Subcutaneous abdominal adipose tissue (tissue), 5 donors: Measurements from ENCODE around the gene ARSB.
A peak's percentile ranks its signal among the peaks of the same experiment; 100 is the strongest.

Source experiments
- H3K27ac ChIP-seq: one replicate; pipeline ENCODE4 v1.7.0; 2013; ENCODE audit warnings: low read depth, mild to moderate bottlenecking, inconsistent platforms, low read length, moderate library complexity
- H3K27me3 ChIP-seq, 5 donors: one replicate each; pipeline ENCODE4 v1.7.0; 2013; ENCODE audit warnings: low read length in 5 of 5, inconsistent platforms in 1 of 5; ENCODE audit not compliant: control insufficient read depth in 5 of 5, insufficient read depth in 4 of 5
- H3K36me3 ChIP-seq, 5 donors: one replicate each; pipeline ENCODE4 v1.7.0; 2013; ENCODE audit warnings: low read length in 5 of 5; ENCODE audit not compliant: control insufficient read depth in 5 of 5, insufficient read depth in 5 of 5
- H3K4me1 ChIP-seq, 5 donors: one replicate each; pipeline ENCODE4 v1.7.0; 2013; ENCODE audit warnings: low read length in 5 of 5, mild to moderate bottlenecking in 3 of 5, moderate library complexity in 1 of 5; ENCODE audit not compliant: control insufficient read depth in 5 of 5, insufficient read depth in 5 of 5
- H3K4me3 ChIP-seq, 5 donors: one replicate each; pipeline ENCODE4 v1.7.0; 2013; ENCODE audit warnings: low read length in 5 of 5, low read depth in 1 of 5
- H3K9ac ChIP-seq, 5 donors: one replicate each; pipeline ENCODE4 v1.7.0; 2013; ENCODE audit warnings: low read length in 5 of 5, mild to moderate bottlenecking in 4 of 5, moderate library complexity in 3 of 5
- H3K9me3 ChIP-seq, 5 donors: one replicate each; pipeline ENCODE4 v1.7.0; 2013; ENCODE audit warnings: low read length in 5 of 5; ENCODE audit not compliant: control insufficient read depth in 5 of 5
- donor health status: healthy.
- donor health status: healthy.
- donor health status: healthy.
- donor health status: healthy.
- donor health status: healthy.

Gene ARSB

GRCh38 chr5:78811866-78812265, 173.2 kb downstream of the ARSB start:
- no peaks in the 10 kb centered on the region for H3K27me3 ChIP-seq
- no peaks in the 10 kb centered on the region for H3K9me3 ChIP-seq
- peaks cover 0 to 12% (median 8%) of the 10 kb centered on the region in 5 donors for H3K4me1 ChIP-seq
- H3K36me3 ChIP-seq = no peaks in the 10 kb centered on the region
- no peak overlapping the region for H3K4me3 ChIP-seq
- no peak overlapping the region for H3K9ac ChIP-seq
- no peak overlapping the region for H3K27ac ChIP-seq

- Histone ChIP-seq H3K9ac (no peak overlapping the region), H3K27me3 (no peaks in the 10 kb centered on the region), H3K36me3 (no peaks in the 10 kb centered on the region), H3K27ac (no peak overlapping the region), H3K4me3 (no peak overlapping the region), H3K9me3 (no peaks in the 10 kb centered on the region), H3K4me1 (peaks cover 0 to 12% (median 8%) of the 10 kb centered on the region in 5 donors)
Observed at GRCh38 chr5:78811121-78811817, 173.8 kb downstream of the ARSB start.

- H3K36me3 ChIP-seq = no peaks in the 10 kb centered on the region
- H3K27me3 ChIP-seq = no peaks in the 10 kb centered on the region
- H3K9ac ChIP-seq = no peak overlapping the region
- no peaks in the 10 kb centered on the region for H3K9me3 ChIP-seq
- peaks cover 0 to 12% (median 8%) of the 10 kb centered on the region in 5 donors for H3K4me1 ChIP-seq
- H3K27ac ChIP-seq = no peak overlapping the region
- H3K4me3 ChIP-seq = no peak overlapping the region
Observed at GRCh38 chr5:78810098-78810920, 174.8 kb downstream of the ARSB start.

GRCh38 chr5:78809444-78809843, 175.7 kb downstream of the ARSB start:
- H3K9ac ChIP-seq = no peak overlapping the region
- H3K4me3 ChIP-seq = no peak overlapping the region
- H3K4me1 ChIP-seq = peaks cover 0 to 12% (median 8%) of the 10 kb centered on the region in 5 donors
- H3K27me3 ChIP-seq = no peaks in the 10 kb centered on the region
- no peaks in the 10 kb centered on the region for H3K9me3 ChIP-seq
- no peak overlapping the region for H3K27ac ChIP-seq
- H3K36me3 ChIP-seq = no peaks in the 10 kb centered on the region

GRCh38 chr5:78808818-78809217, 176.3 kb downstream of the ARSB start:
- H3K27me3 ChIP-seq = no peaks in the 10 kb centered on the region
- no peak overlapping the region for H3K4me3 ChIP-seq
- H3K36me3 ChIP-seq = no peaks in the 10 kb centered on the region
- no peak overlapping the region for H3K27ac ChIP-seq
- no peaks in the 10 kb centered on the region for H3K9me3 ChIP-seq
- H3K4me1 ChIP-seq = peaks cover 1 to 18% (median 13%) of the 10 kb centered on the region in 5 donors
- H3K9ac ChIP-seq = no peak overlapping the region

GRCh38 chr5:78808380-78808779, 176.7 kb downstream of the ARSB start:
- Histone ChIP-seq H3K36me3 (no peaks in the 10 kb centered on the region), H3K9me3 (no peaks in the 10 kb centered on the region), H3K4me3 (no peak overlapping the region), H3K27ac (no peak overlapping the region), H3K4me1 (peaks cover 2 to 23% (median 16%) of the 10 kb centered on the region in 5 donors), H3K27me3 (no peaks in the 10 kb centered on the region), H3K9ac (no peak overlapping the region)

- Histone ChIP-seq H3K27ac (no peak overlapping the region), H3K4me1 (peaks cover 2 to 30% (median 19%) of the 10 kb centered on the region in 5 donors), H3K36me3 (no peaks in the 10 kb centered on the region), H3K4me3 (no peak overlapping the region), H3K9me3 (no peaks in the 10 kb centered on the region), H3K27me3 (no peaks in the 10 kb centered on the region), H3K9ac (no peak overlapping the region)
Observed at GRCh38 chr5:78806544-78806943, 178.6 kb downstream of the ARSB start.

GRCh38 chr5:78805474-78806124, 179.5 kb downstream of the ARSB start:
- Histone ChIP-seq H3K27ac (no peak overlapping the region), H3K9ac (no peak overlapping the region), H3K27me3 (no peaks in the 10 kb centered on the region), H3K4me1 (peaks cover 2 to 30% (median 19%) of the 10 kb centered on the region in 5 donors), H3K9me3 (no peaks in the 10 kb centered on the region), H3K36me3 (no peaks in the 10 kb centered on the region), H3K4me3 (no peak overlapping the region)

- Histone ChIP-seq H3K4me3 (no peak overlapping the region), H3K27ac (no peak overlapping the region), H3K36me3 (no peaks in the 10 kb centered on the region), H3K4me1 (peaks cover 2 to 30% (median 19%) of the 10 kb centered on the region in 5 donors), H3K9ac (no peak overlapping the region), H3K9me3 (no peaks in the 10 kb centered on the region), H3K27me3 (no peaks in the 10 kb centered on the region)
Observed at GRCh38 chr5:78804995-78805394, 180.1 kb downstream of the ARSB start.

GRCh38 chr5:78803941-78804340, 181.2 kb downstream of the ARSB start:
- Histone ChIP-seq H3K27ac (peak overlapping the region; percentile 38), H3K9me3 (no peaks in the 10 kb centered on the region), H3K4me3 (peak overlapping the region in 1 of 5 donors; percentile 38), H3K9ac (no peak overlapping the region), H3K4me1 (peaks cover 2 to 27% (median 19%) of the 10 kb centered on the region in 5 donors), H3K36me3 (no peaks in the 10 kb centered on the region), H3K27me3 (no peaks in the 10 kb centered on the region)
